Transverse colon (tissue), 4 donors: ENCODE results near the gene PKP1. TPM values are rescaled to one million over a fixed set of nuclear protein-coding genes. Genes with fewer than 3 reads are reported as not detected.

Experiments
- DNase-seq: peaks from one replicate; pipeline ENCODE4 v3.0.0-alpha.2; 2019
- H3K27ac ChIP-seq, 4 donors: fragments of 200-600 bp; sonication (generic); 2 replicates each; pipeline ENCODE4 v1.5.1; 2016 to 2018; ENCODE audit warnings: inconsistent platforms in 4 of 4
- H3K27me3 ChIP-seq: fragments of 200-600 bp; sonication (generic); 2 replicates; pipeline ENCODE4 v1.5.1; 2017; ENCODE audit warnings: inconsistent platforms
- H3K36me3 ChIP-seq, 4 donors: fragments of 200-600 bp; sonication (generic); 2 replicates each; pipeline ENCODE4 v1.5.1; 2017 to 2019; ENCODE audit warnings: inconsistent platforms in 4 of 4
- H3K4me1 ChIP-seq, 4 donors: fragments of 200-600 bp; sonication (generic); 2 replicates each; pipeline ENCODE4 v1.5.1; 2017 to 2020; ENCODE audit warnings: inconsistent platforms in 4 of 4
- H3K4me3 ChIP-seq, 4 donors: fragments of 200-600 bp; sonication (generic); 1 replicate in 1 of 4; 2 replicates in 3 of 4; pipeline versions ENCODE4 v1.5.1 to v1.6.1; 2017 to 2019; ENCODE audit warnings: inconsistent platforms in 4 of 4
- H3K9me3 ChIP-seq, 2 donors: fragments of 200-600 bp; sonication (generic); 2 replicates each; pipeline ENCODE4 v1.5.1; 2017 to 2019; ENCODE audit warnings: inconsistent platforms in 2 of 2
- EP300 ChIP-seq: sonication (generic); formaldehyde crosslinking; IDR thresholded peaks from one replicate; pipeline ENCODE4 v1.6.1; 2017; ENCODE audit warnings: antibody characterized with exemption, low read depth
- POLR2A ChIP-seq: fragments of 450-650 bp; IDR thresholded peaks from one replicate; pipeline ENCODE4 v1.6.1; 2016; ENCODE audit warnings: antibody characterized with exemption, mild to moderate bottlenecking, moderate library complexity
- POLR2AphosphoS5 ChIP-seq, 3 donors: sonication (generic); formaldehyde crosslinking; IDR thresholded peaks; one replicate each; pipeline ENCODE4 v1.6.1; 2016; ENCODE audit warnings: antibody characterized with exemption in 3 of 3
- WGBS, 2 donors: methylation state at CpG; one replicate each; pipeline ENCODE4 v1.1.5; 2018; ENCODE audit warnings: low coverage in 1 of 2; 5-methylcytosine and 5-hydroxymethylcytosine counted together
- in situ Hi-C, 4 donors: fragments of 200-750 bp; cut with MboI; loops; one replicate each; pipeline versions ENCODE4 v1.15.0 to v1.15.1; 2017; ENCODE audit warnings: low sequenced_read_pairs in 3 of 4, low pct_ligation_motif_present in 1 of 4, low pct_unique_long_range_greater_than_20kb in 1 of 4
- intact Hi-C: fragments of 100-400 bp; cut with DNase I; formaldehyde crosslinking; loops from one replicate; pipeline ENCODE4 v1.15.1; 2023; ENCODE audit warnings: low total_unique reads
- total RNA-seq, 4 donors: library from RNA; depleted of rRNA; stranded (reverse); fragments of >200 nt; gene quantifications; one replicate each; pipeline ENCODE4 v1.1.0, GENCODE V29; 2016
- TF ChIP-seq, protein P1 (sequence below), 5 experiments: fragments of 200-600 bp in 3 of 5; fragments of 450-650 bp in 2 of 5; sonication (generic) in 3 of 5; IDR thresholded peaks; 1 replicate in 2 of 5; 2 replicates in 3 of 5; pipeline ENCODE4 v1.5.1; 2016 to 2017; ENCODE audit warnings: antibody characterized with exemption in 5 of 5, inconsistent platforms in 3 of 5, mild to moderate bottlenecking in 2 of 5, moderate library complexity in 1 of 5

The PKP1 gene
- total RNA-seq, 4 donors from 2014 or later, result 0.14 to 0.32 TPM; not detected in 2

- no peaks in the 10 kb centered on the region for H3K4me1 ChIP-seq
- H3K36me3 ChIP-seq, result no peaks in the 10 kb centered on the region
- TF ChIP-seq, protein P1, sequence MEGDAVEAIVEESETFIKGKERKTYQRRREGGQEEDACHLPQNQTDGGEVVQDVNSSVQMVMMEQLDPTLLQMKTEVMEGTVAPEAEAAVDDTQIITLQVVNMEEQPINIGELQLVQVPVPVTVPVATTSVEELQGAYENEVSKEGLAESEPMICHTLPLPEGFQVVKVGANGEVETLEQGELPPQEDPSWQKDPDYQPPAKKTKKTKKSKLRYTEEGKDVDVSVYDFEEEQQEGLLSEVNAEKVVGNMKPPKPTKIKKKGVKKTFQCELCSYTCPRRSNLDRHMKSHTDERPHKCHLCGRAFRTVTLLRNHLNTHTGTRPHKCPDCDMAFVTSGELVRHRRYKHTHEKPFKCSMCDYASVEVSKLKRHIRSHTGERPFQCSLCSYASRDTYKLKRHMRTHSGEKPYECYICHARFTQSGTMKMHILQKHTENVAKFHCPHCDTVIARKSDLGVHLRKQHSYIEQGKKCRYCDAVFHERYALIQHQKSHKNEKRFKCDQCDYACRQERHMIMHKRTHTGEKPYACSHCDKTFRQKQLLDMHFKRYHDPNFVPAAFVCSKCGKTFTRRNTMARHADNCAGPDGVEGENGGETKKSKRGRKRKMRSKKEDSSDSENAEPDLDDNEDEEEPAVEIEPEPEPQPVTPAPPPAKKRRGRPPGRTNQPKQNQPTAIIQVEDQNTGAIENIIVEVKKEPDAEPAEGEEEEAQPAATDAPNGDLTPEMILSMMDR (IDR thresholded peaks at IDR 0.05), result no peak
- TF ChIP-seq EP300, result no peak
- TF ChIP-seq POLR2A, result no peak
- TF ChIP-seq POLR2AphosphoS5 (IDR thresholded peaks at IDR 0.05), result no peak
- intact Hi-C loops, result no loop called here
- H3K27me3 ChIP-seq, result no peaks in the 10 kb centered on the region
- WGBS, 2 donors, result 89% methylated on average over 13 of the region's 15 CpGs; no CpG with 5 or more reads in 1 of the 2 donors
- H3K27ac ChIP-seq, result no peak overlapping the region
- H3K4me3 ChIP-seq, result no peak overlapping the region
- in situ Hi-C loops, result no loop called here
- no peaks in the 10 kb centered on the region for H3K9me3 ChIP-seq
- DNase-seq, result no peak
Observed at GRCh38 chr1:201321826-201322390, 38.6 kb downstream of the PKP1 start.

- WGBS, 2 donors, result 76% methylated on average over 12 of the region's 12 CpGs; no CpG with 5 or more reads in 1 of the 2 donors
- no peak for DNase-seq
- Histone ChIP-seq H3K9me3 (no peaks in the 10 kb centered on the region), H3K4me1 (no peaks in the 10 kb centered on the region), H3K27ac (no peak overlapping the region), H3K4me3 (no peak overlapping the region), H3K36me3 (no peaks in the 10 kb centered on the region), H3K27me3 (no peaks in the 10 kb centered on the region)
- TF ChIP-seq, protein P1 (IDR thresholded peaks at IDR 0.05), result no peak
- no peak for TF ChIP-seq POLR2A
- no peak for TF ChIP-seq POLR2AphosphoS5 (IDR thresholded peaks at IDR 0.05)
- in situ Hi-C loops (no loop called here), intact Hi-C loops (no loop called here)
Observed at GRCh38 chr1:201322653-201323510, 39.6 kb downstream of the PKP1 start.

GRCh38 chr1:201324306-201324705, 41.0 kb downstream of the PKP1 start:
- Histone ChIP-seq H3K27me3 (no peaks in the 10 kb centered on the region), H3K9me3 (no peaks in the 10 kb centered on the region), H3K36me3 (no peaks in the 10 kb centered on the region), H3K4me3 (no peak overlapping the region), H3K27ac (no peak overlapping the region), H3K4me1 (no peaks in the 10 kb centered on the region)
- in situ Hi-C loops (no loop called here), intact Hi-C loops (no loop called here)
- no peak for DNase-seq
- 96% methylated on average over 4 of the region's 4 CpGs; no CpG with 5 or more reads in 1 of the 2 donors for WGBS, 2 donors
- no peak for TF ChIP-seq EP300

- TF ChIP-seq POLR2AphosphoS5 (IDR thresholded peaks at IDR 0.05) (no peak), POLR2A (no peak), EP300 (no peak)
- TF ChIP-seq, protein P1 (IDR thresholded peaks at IDR 0.05), result no peak
- Histone ChIP-seq H3K4me3 (no peak overlapping the region), H3K36me3 (no peaks in the 10 kb centered on the region), H3K27ac (no peak overlapping the region), H3K4me1 (no peaks in the 10 kb centered on the region), H3K27me3 (no peaks in the 10 kb centered on the region), H3K9me3 (no peaks in the 10 kb centered on the region)
- WGBS, 2 donors, result 67 to 72% methylated on average over 7 to 16 of the region's 16 CpGs
- DNase-seq, result no peak
- intact Hi-C loops, result no loop called here
- in situ Hi-C loops, result no loop called here
Observed at GRCh38 chr1:201324821-201325677, 41.7 kb downstream of the PKP1 start.
